Liver (tissue), 9 donors: ENCODE data around the gene TRIM71. TPM values are rescaled to one million over a fixed set of nuclear protein-coding genes. Genes with fewer than 3 reads are reported as not detected.

Experiments
- DNase-seq: peaks from one replicate; pipeline ENCODE4 v3.0.0-alpha.2; 2017; ENCODE audit warnings: low spot score
- H3K27ac ChIP-seq, 2 donors: one replicate each; pipeline ENCODE4 v1.7.0; 2013; ENCODE audit warnings: inconsistent platforms in 2 of 2, low read length in 2 of 2, control low read depth in 1 of 2, low read depth in 1 of 2, mild to moderate bottlenecking in 1 of 2
- H3K27me3 ChIP-seq, 4 donors: one replicate each; pipeline versions ENCODE4 v1.6.1 to v1.7.0; 2013; ENCODE audit warnings: low read length in 3 of 4, inconsistent platforms in 1 of 4, mild to moderate bottlenecking in 1 of 4, moderate library complexity in 1 of 4; ENCODE audit not compliant: control insufficient read depth in 4 of 4, insufficient read depth in 4 of 4
- H3K36me3 ChIP-seq, 4 donors: one replicate each; pipeline versions ENCODE4 v1.6.1 to v1.7.0; 2013; ENCODE audit warnings: low read length in 3 of 4, mild to moderate bottlenecking in 3 of 4, low read depth in 1 of 4, moderate library complexity in 1 of 4; ENCODE audit not compliant: control insufficient read depth in 4 of 4, insufficient read depth in 3 of 4
- H3K4me1 ChIP-seq, 4 donors: one replicate each; pipeline versions ENCODE4 v1.6.1 to v1.7.0; 2013; ENCODE audit warnings: low read length in 3 of 4, mild to moderate bottlenecking in 3 of 4, moderate library complexity in 1 of 4; ENCODE audit not compliant: control insufficient read depth in 4 of 4, insufficient read depth in 4 of 4
- H3K4me3 ChIP-seq, 3 donors: one replicate each; pipeline versions ENCODE4 v1.6.1 to v1.7.0; 2013; ENCODE audit warnings: low read length in 3 of 3, control low read depth in 1 of 3, low read depth in 1 of 3, mild to moderate bottlenecking in 1 of 3
- H3K9ac ChIP-seq, 2 donors: one replicate each; pipeline ENCODE4 v1.7.0; 2013; ENCODE audit warnings: low read length in 2 of 2, mild to moderate bottlenecking in 2 of 2, moderate library complexity in 2 of 2, control low read depth in 1 of 2, low read depth in 1 of 2
- H3K9me3 ChIP-seq, 4 donors: one replicate each; pipeline versions ENCODE4 v1.6.1 to v1.7.0; 2013; ENCODE audit warnings: low read length in 3 of 4; ENCODE audit not compliant: control insufficient read depth in 4 of 4
- ATF3 ChIP-seq: IDR thresholded peaks from 2 replicates; pipeline ENCODE4 v1.6.1; 2016; ENCODE audit warnings: antibody characterized with exemption
- CTCF ChIP-seq: fragments of 150-350 bp; IDR thresholded peaks from 2 replicates; pipeline ENCODE4 v1.5.1; 2017; ENCODE audit warnings: improper control_type of control experiment, low read depth, low read length; ENCODE audit not compliant: missing input control
- EGR1 ChIP-seq, 2 donors: IDR thresholded peaks; 2 replicates each; pipeline ENCODE4 v1.6.1; 2016 to 2018; ENCODE audit warnings: antibody characterized with exemption in 2 of 2, low read depth in 2 of 2
- FOXA1 ChIP-seq: IDR thresholded peaks from 2 replicates; pipeline ENCODE4 v1.6.1; 2016; ENCODE audit warnings: antibody characterized with exemption
- FOXA2 ChIP-seq: IDR thresholded peaks from 2 replicates; pipeline ENCODE4 v1.6.1; 2016; ENCODE audit warnings: antibody characterized with exemption
- GABPA ChIP-seq, 2 donors: IDR thresholded peaks in 1 of 2; conservative IDR thresholded peaks in 1 of 2; 2 replicates each; pipeline ENCODE4 v1.6.1; 2016; ENCODE audit warnings: antibody characterized with exemption in 2 of 2, mild to moderate bottlenecking in 1 of 2, moderate library complexity in 1 of 2
- HNF4A ChIP-seq, 2 donors: conservative IDR thresholded peaks; 2 replicates each; pipeline ENCODE4 v1.6.1; 2016; ENCODE audit warnings: antibody characterized with exemption in 2 of 2, mild to moderate bottlenecking in 2 of 2
- HNF4G ChIP-seq: IDR thresholded peaks from 2 replicates; pipeline ENCODE4 v1.6.1; 2016; ENCODE audit warnings: antibody characterized with exemption
- JUND ChIP-seq, 2 donors: IDR thresholded peaks; 2 replicates each; pipeline ENCODE4 v1.6.1; 2016; ENCODE audit warnings: antibody characterized with exemption in 2 of 2
- MAX ChIP-seq: IDR thresholded peaks from 2 replicates; pipeline ENCODE4 v1.6.1; 2016; ENCODE audit warnings: antibody characterized with exemption
- NR2F2 ChIP-seq: IDR thresholded peaks from 2 replicates; pipeline ENCODE4 v1.6.1; 2016; ENCODE audit warnings: antibody characterized with exemption
- RAD21 ChIP-seq, 2 donors: IDR thresholded peaks; 2 replicates each; pipeline ENCODE4 v1.6.1; 2016; ENCODE audit warnings: antibody characterized with exemption in 2 of 2, mild to moderate bottlenecking in 2 of 2
- REST ChIP-seq: IDR thresholded peaks from 2 replicates; pipeline ENCODE4 v1.6.1; 2016; ENCODE audit warnings: antibody characterized with exemption, mild to moderate bottlenecking
- RXRA ChIP-seq, 2 donors: IDR thresholded peaks; 2 replicates each; pipeline ENCODE4 v1.6.1; 2017 to 2018; ENCODE audit warnings: antibody characterized with exemption in 2 of 2, mild to moderate bottlenecking in 1 of 2
- SP1 ChIP-seq: IDR thresholded peaks from 2 replicates; pipeline ENCODE4 v1.6.1; 2018; ENCODE audit warnings: antibody characterized with exemption, mild to moderate bottlenecking
- TAF1 ChIP-seq: conservative IDR thresholded peaks from 2 replicates; pipeline ENCODE4 v1.6.1; 2016; ENCODE audit warnings: antibody characterized with exemption, mild to moderate bottlenecking
- YY1 ChIP-seq: IDR thresholded peaks from 2 replicates; pipeline ENCODE4 v1.6.1; 2016; ENCODE audit warnings: antibody characterized with exemption, mild to moderate bottlenecking
- ZBTB33 ChIP-seq: IDR thresholded peaks from 2 replicates; pipeline ENCODE4 v1.6.1; 2016; ENCODE audit warnings: antibody characterized with exemption
- WGBS: extraction: QIAGEN DNeasy Blood & Tissue Kit; methylation state at CpG from one replicate; pipeline ENCODE4 v1.1.7; 2013; 5-methylcytosine and 5-hydroxymethylcytosine counted together
- polyA plus RNA-seq, 2 donors: library from polyadenylated mRNA; stranded (reverse) in 1 of 2; unstranded in 1 of 2; fragments of 200-250 nt in 1 of 2; fragments of >200 nt in 1 of 2; fragmentation: Nextera tagmentation in 1 of 2; extraction: Ambion mirVana in 1 of 2; gene quantifications; one replicate each; pipeline versions ENCODE4 v1.2.1 to v1.2.3, GENCODE V29; 2013 to 2015
- total RNA-seq, 2 donors: library from RNA; depleted of rRNA; stranded (reverse); fragments of >200 nt; gene quantifications; one replicate each; pipeline ENCODE4 v1.2.3, GENCODE V29; 2014
- donor health status: healthy.
- donor health status: healthy.
- donor health status: healthy.
- donor health status: healthy.
- donor health status: healthy.

TRIM71 gene
- total and polyA plus RNA-seq, 4 donors, result under 0.01 to 9.1 TPM; not detected in 2

GRCh38 chr3:32782407-32782806, 35.4 kb upstream of the TRIM71 start:
- Histone ChIP-seq H3K9ac (no peak overlapping the region), H3K27me3 (no peaks in the 10 kb centered on the region), H3K4me1 (peaks cover 6 to 13% (median 9%) of the 10 kb centered on the region in 4 donors), H3K9me3 (no peaks in the 10 kb centered on the region), H3K27ac (no peak overlapping the region), H3K4me3 (no peak overlapping the region), H3K36me3 (no peaks in the 10 kb centered on the region)
- no peak for TF ChIP-seq TAF1
- TF ChIP-seq JUND (IDR thresholded peaks at IDR 0.05), result no peak
- no peak for TF ChIP-seq YY1
- no peak for TF ChIP-seq CTCF
- TF ChIP-seq EGR1 (IDR thresholded peaks at IDR 0.05; ENCODE audit: low read depth in 2 of 2), result no peak
- TF ChIP-seq FOXA1, result no peak
- TF ChIP-seq HNF4G, result no peak
- no peak for TF ChIP-seq GABPA (IDR thresholded peaks at IDR 0.05 in 1 of 2, conservative IDR thresholded peaks at IDR 0.05 in 1 of 2)
- no peak for TF ChIP-seq FOXA2
- TF ChIP-seq RAD21 (IDR thresholded peaks at IDR 0.05), result no peak
- TF ChIP-seq ZBTB33, result no peak
- no peak for TF ChIP-seq NR2F2
- TF ChIP-seq REST, result no peak
- no peak for TF ChIP-seq HNF4A (conservative IDR thresholded peaks at IDR 0.05)
- no peak for TF ChIP-seq SP1
- no peak for TF ChIP-seq MAX
- no peak for TF ChIP-seq ATF3
- no peak for TF ChIP-seq RXRA (IDR thresholded peaks at IDR 0.05)
- DNase-seq, result no peak
- 96% methylated on average over 3 of the region's 3 CpGs for WGBS

GRCh38 chr3:32791833-32792232, 26.0 kb upstream of the TRIM71 start:
- H3K4me3 ChIP-seq, result no peak overlapping the region
- no peaks in the 10 kb centered on the region for H3K36me3 ChIP-seq
- no peak overlapping the region for H3K9ac ChIP-seq
- H3K27me3 ChIP-seq, result no peaks in the 10 kb centered on the region
- no peak for DNase-seq
- no peaks in the 10 kb centered on the region for H3K9me3 ChIP-seq
- WGBS, result 83% methylated on average over 3 of the region's 3 CpGs
- no peaks in the 10 kb centered on the region for H3K4me1 ChIP-seq
- no peak overlapping the region for H3K27ac ChIP-seq
- TF ChIP-seq CTCF, result no peak
- TF ChIP-seq HNF4A (conservative IDR thresholded peaks at IDR 0.05), result no peak
- no peak for TF ChIP-seq NR2F2
- TF ChIP-seq MAX, result no peak
- TF ChIP-seq REST, result no peak
- TF ChIP-seq YY1, result no peak
- no peak for TF ChIP-seq JUND (IDR thresholded peaks at IDR 0.05)
- no peak for TF ChIP-seq GABPA (IDR thresholded peaks at IDR 0.05 in 1 of 2, conservative IDR thresholded peaks at IDR 0.05 in 1 of 2)
- no peak for TF ChIP-seq ATF3
- no peak for TF ChIP-seq FOXA2
